Ishikawa (cell line): ENCODE measurements around the gene PRTN3.

Experiments
- CEBPB ChIP-seq: IDR thresholded peaks from 2 replicates; pipeline ENCODE4 v1.6.1; 2012
- CREB1 ChIP-seq: IDR thresholded peaks from 2 replicates; pipeline ENCODE4 v1.6.1; 2012; ENCODE audit warnings: low read depth
- EGR1 ChIP-seq: IDR thresholded peaks from 2 replicates; pipeline ENCODE4 v1.6.1; 2012
- EP300 ChIP-seq: IDR thresholded peaks from 2 replicates; pipeline ENCODE4 v1.6.1; 2012; ENCODE audit warnings: borderline replicate concordance
- FOXM1 ChIP-seq: IDR thresholded peaks from 2 replicates; pipeline ENCODE4 v1.6.1; 2012; ENCODE audit warnings: low read depth, borderline replicate concordance
- MAX ChIP-seq: IDR thresholded peaks from 2 replicates; pipeline ENCODE4 v1.6.1; 2012
- NFIC ChIP-seq: IDR thresholded peaks from 2 replicates; pipeline ENCODE4 v1.6.1; 2012
- RAD21 ChIP-seq: IDR thresholded peaks from 2 replicates; pipeline ENCODE4 v1.6.1; 2012; ENCODE audit warnings: low read depth
- REST ChIP-seq: IDR thresholded peaks from 2 replicates; pipeline ENCODE4 v1.6.1; 2012; ENCODE audit warnings: low read depth, mild to moderate bottlenecking
- TAF1 ChIP-seq: IDR thresholded peaks from 2 replicates; pipeline ENCODE4 v1.6.1; 2012; ENCODE audit warnings: low read depth, mild to moderate bottlenecking
- TCF12 ChIP-seq: IDR thresholded peaks from 2 replicates; pipeline ENCODE4 v1.6.1; 2012; ENCODE audit warnings: low read depth
- TEAD4 ChIP-seq: IDR thresholded peaks from 2 replicates; pipeline ENCODE4 v1.6.1; 2012
- USF1 ChIP-seq: IDR thresholded peaks from 2 replicates; pipeline ENCODE4 v1.6.1; 2012
- YY1 ChIP-seq: IDR thresholded peaks from 2 replicates; pipeline ENCODE4 v1.6.1; 2012; ENCODE audit warnings: low read depth
- ZBTB7A ChIP-seq: IDR thresholded peaks from 2 replicates; pipeline ENCODE4 v1.6.1; 2012; ENCODE audit warnings: low read depth

PRTN3 gene

GRCh38 chr19:840519-841206, at the start of gene PRTN3:
Gene PRTN3 (plus strand): TSS chr19:840999. CDS start chr19:841009, 10 bp downstream.
- TF ChIP-seq USF1 (no peak), MAX (peak; percentile 38; the same call in 1 of the 2 replicates)

- TF ChIP-seq FOXM1 (no peak), EGR1 (no peak), CEBPB (no peak), YY1 (no peak), ZBTB7A (no peak), EP300 (no peak), CREB1 (no peak), MAX (no peak), TEAD4 (no peak), RAD21 (no peak)
These were observed 49.7 kb upstream of the PRTN3 start for GRCh38 chr19:791007-791566.

GRCh38 chr19:791567-792305, 49.1 kb upstream of the PRTN3 start:
- TF ChIP-seq TAF1 (no peak), TCF12 (no peak), ZBTB7A (no peak), YY1 (no peak), EP300 (no peak), REST (no peak), MAX (no peak), EGR1 (no peak), USF1 (no peak), RAD21 (no peak), CREB1 (no peak), FOXM1 (no peak), TEAD4 (no peak)

GRCh38 chr19:792306-792885, 48.4 kb upstream of the PRTN3 start:
- TF ChIP-seq ZBTB7A, result no peak
- no peak for TF ChIP-seq TAF1
- no peak for TF ChIP-seq NFIC

GRCh38 chr19:793806-794205, 47.0 kb upstream of the PRTN3 start:
- TF ChIP-seq TEAD4 (no peak), TAF1 (no peak), YY1 (no peak), RAD21 (no peak), REST (no peak), MAX (no peak), FOXM1 (no peak), USF1 (no peak), EP300 (no peak), CEBPB (no peak), CREB1 (no peak)
